GM21825 (cell line): ENCODE data around the gene JUNB.
"Not testable (repeated sequence)": the region's sequence is repeated elsewhere in the genome, so short reads cannot be mapped to it uniquely, and the experiment has no call there.

Experiments used
- ATAC-seq: cut with Tn5 transposase; IDR thresholded peaks from one replicate; pipeline ENCODE4 v1.9.1; 2021; ENCODE audit warnings: mild to moderate bottlenecking, moderate library complexity; ENCODE audit not compliant: unreplicated experiment

The JUNB gene

GRCh38 chr19:12802267-12803106, 11.2 kb downstream of the JUNB start:
- ATAC-seq: peak; percentile 13

DNA sequence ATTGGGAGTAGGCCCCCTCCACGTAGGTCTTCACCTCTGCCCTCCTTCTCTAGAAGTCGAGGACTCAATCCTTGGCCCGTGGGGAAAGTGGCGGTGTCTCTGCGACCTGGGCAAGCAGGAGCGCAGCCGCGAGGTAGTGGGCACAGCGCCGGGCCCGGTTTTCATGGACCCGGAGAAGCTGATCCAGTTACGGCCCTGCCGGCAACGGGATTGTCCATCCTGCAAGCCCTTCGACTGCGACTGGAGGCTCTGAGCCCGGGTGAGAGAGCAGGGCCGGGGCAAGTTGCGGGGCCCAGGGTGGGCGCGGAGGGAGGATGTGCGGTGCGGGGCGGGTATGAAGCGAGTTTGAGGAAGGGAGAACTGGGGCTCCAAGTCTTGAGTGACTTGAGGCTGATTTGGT, 12.8 kb downstream of the JUNB start:
- no peak for ATAC-seq

DNA sequence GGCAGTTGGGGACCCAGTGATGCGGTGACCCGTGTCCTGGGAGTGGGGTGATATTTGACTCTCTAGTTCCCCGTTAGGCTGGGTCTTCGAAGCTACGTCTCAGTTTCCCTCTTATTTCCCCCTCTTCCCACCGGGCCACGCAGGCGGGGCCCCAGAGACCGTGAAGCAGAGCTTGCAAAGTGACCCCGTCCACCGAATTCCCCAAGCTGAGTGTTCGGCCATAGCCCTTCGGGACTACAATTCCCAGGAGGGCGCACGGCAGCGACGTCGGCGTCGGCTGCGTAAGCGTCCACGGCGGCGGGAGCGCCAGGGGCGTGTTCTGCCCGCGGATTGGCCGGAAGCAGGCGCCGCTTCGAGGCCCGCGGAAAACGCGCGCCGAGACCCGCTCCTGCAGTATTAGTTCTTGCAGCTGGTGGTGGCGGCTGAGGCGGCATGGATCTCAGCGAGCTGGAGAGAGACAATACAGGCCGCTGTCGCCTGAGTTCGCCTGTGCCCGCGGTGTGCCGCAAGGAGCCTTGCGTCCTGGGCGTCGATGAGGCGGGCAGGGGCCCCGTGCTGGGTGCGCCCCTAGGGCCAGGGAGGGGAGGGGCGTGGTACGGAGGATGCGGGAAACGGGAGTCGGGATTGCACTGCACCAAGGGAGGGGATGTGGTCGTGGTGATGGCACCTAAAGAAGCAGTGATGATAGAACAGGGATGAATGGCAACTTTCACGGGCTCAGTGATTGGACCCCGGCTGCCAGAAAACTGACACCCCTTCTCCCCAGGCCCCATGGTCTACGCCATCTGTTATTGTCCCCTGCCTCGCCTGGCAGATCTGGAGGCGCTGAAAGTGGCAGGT, 15.2 kb downstream of the JUNB start, which contains the start of gene RNASEH2A:
TSS of gene RNASEH2A (plus strand) at position 343 of the 840 bp plus-strand sequence. CDS start at position 433, 90 bp downstream.
- ATAC-seq: peak; percentile 66

DNA sequence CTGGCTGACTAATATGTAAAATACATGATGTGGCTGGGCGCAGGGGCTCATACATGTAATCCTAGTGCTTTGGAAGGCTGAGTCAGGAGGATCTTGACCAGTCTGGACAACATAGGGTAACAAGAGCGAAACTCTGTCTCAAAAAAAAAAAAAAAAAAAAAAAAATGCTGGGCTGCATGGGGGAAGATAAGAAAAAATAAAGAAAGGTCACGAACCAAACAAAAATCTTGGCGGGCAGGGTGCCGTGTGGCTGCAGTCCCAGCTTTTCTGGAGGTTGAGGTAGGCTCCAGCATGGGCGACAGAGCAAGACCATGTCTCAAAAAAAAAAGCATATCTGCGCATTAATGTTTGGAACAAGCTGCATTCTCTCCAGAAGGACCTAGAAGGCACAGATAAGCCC, 23.8 kb downstream of the JUNB start:
- ATAC-seq: no peak

- ATAC-seq: not testable (repeated sequence)
These were observed 25.9 kb downstream of the JUNB start for GRCh38 chr19:12817188-12817587.

DNA sequence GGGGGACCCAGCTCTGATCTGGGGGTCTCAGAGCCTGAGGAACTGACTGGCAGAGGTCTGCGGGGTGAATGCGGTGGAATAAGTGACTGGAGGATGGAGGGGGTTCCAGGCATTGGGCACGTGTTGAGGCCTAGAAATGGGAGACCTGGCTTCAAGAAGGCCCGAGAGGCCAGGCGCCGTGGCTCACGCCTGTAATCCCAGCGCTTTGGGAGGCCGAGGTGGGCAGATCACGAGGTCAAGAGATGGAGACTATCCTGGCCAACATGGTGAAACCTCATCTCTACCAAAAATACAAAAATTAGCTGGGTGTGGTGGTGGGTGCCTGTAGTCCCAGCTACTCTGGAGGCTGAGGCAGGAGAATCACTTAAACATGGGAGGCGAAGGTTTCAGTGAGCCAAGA, 26.5 kb downstream of the JUNB start:
- not testable (repeated sequence) for ATAC-seq

GRCh38 chr19:12821761-12822160, 30.5 kb downstream of the JUNB start:
- ATAC-seq: no peak

GRCh38 chr19:12825254-12826131, 34.2 kb downstream of the JUNB start:
- no peak for ATAC-seq

DNA sequence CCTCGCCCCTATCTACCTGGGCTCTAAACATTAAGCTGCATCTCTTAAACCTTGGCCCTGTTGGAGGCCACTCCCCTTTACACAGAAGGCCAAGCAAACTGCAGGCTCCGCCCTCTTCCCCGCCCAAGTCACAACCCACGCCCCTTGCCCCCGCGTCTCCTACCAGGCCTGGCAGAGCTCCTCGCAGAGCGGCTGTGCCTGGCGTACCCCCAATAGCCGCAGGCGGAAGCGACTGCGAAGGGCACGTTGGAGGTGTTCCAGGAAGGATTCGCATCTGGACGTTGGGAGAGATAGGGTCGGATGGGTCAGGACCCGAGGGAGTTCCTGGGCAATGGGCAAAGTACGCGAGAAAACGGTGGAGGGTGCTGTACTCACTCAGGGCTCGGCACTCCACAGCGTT, 37.2 kb downstream of the JUNB start:
- no peak for ATAC-seq

- no peak for ATAC-seq
These were observed 42.1 kb downstream of the JUNB start for GRCh38 chr19:12833418-12833737.

DNA sequence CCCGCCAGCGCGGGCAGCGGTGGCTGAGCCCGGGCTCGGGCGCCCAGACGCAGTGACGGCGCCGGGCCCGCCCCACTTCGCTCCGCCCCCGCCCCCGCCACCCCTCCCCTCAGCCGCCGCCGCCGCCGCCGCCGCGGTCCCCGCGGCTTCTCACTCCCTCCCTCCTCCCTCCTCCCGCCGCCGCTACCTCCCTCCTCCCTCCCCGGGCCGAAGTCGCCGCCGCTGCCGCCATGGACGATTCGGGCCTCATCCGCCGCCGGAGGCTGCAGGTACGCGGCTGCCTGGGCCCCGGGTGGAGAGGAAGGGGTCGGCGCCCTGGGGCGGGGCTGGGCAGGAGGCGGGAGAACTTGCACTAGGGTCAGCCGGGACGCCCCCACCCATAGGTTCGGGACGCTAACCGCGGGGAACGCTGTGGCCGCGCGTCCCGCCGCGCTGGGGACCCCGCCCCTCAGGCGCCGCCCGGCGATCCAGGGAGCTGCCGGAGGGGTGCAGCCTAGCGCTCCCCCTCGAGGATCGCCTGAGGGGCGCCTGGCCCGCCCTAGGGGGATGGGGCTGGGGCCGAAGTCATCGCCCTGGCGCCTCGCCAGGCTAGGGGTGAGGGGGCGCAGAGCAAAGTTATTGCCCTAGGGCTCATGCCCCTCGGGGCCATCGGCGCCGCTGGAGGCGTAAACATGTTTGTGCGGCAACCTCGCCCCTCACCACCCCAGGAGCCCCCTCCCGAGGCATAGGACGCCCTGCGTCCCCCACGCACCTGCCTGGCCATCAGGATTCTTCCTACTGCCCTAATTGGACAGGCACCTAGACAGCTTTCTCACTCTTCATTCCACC, 42.7 kb downstream of the JUNB start:
- ATAC-seq: no peak

DNA sequence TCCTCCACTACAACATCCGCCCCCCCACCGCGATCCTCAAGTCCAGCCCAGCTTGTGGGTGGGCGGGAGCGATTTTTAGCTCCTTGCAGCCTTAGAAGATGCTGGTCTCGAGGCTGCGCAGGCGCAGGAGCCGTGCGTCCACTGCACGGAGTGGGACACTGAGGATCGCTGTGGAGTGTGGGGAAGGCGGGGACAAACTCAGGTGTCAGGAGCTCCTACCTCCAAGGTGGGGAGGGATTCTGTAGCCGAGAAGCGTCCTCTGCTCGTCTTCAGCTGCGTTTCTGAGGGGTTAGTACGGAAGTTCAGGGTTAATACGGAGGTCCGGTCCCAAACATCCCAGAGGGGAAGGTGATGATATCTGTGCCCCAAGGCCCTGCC, 43.3 kb downstream of the JUNB start, which contains the start of gene RTBDN:
TSS of gene RTBDN (minus strand) at position 14 of the 378 bp plus-strand sequence. CDS start 4,600 bp downstream, outside the sequence.
- no peak for ATAC-seq

DNA sequence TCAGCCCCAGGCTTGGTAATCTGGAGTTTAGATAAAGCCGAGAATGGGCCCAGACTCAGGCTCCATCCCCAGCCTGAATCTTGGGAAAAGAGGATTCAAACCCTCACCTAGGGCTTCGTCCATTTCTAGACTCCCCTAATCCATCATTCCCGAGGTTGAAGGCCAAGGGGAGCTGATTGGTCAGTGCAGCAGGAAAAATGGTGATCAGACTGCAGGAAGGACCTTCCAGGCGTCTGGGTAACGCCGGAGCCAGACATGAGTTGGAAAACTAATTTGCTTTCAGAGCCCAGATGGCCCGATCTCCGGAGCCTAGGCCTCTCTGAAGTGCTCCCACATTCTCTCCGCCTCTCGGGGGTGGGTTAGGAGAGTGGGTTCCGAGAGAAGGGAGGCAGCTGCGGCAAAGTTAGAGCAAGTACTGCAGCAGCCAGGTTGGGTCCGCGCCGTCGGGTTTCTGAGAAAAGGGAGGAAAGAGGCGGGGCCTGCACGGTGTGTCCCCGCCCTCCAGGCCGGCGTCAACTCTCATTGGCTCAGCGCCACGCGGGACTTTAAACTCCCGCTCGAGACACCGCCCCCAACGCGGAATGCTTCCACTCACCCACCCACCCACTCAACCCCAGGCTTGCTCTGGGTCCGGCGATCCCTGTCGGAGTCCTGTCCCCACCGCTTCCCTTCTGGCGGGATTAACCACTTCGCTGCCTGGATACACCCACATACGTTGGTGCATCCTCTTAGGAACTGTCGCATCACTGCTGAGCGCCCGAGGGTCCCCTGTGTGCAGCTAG, 43.9 kb downstream of the JUNB start:
- ATAC-seq: no peak

DNA sequence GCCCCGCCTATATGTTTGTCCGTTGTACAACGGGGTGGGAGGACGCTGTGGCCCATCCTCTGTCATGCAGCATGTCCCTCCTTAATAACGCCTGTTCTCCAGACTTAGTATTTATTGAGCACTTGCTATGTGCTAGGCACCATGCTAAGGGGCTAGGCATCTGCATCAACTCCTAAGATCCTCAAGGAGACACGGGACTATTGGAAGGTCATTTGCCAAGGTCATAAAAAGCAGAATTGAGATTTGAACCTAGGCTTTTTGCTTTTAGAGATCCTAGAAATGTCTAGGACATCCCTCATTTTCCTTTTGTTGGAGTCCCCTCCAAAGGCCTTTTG, 45.2 kb downstream of the JUNB start:
- ATAC-seq: no peak

DNA sequence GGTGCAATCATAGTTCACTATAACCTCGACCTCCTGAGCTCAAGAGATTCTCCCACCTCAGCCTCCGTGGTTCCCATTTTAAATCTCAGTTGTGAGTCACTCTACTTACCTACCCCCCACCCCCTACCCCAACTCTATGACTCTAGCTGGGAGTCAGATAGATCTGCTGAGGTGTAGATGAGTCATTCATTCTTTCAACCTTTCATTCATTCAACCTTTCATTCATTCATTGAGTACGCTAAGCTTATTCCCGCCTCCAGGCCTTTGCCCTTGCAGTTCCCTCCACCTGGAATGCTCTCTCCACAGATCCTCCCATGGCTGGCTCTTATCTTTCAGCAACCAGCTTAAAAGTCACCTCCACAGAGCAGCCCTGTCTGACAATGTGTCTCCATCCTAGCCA, 45.9 kb downstream of the JUNB start:
- ATAC-seq: no peak

- ATAC-seq: no peak
These were observed 47.0 kb downstream of the JUNB start, which contains the start of gene MAST1 for GRCh38 chr19:12838182-12838885. MAST1 (plus strand) TSS chr19:12838515; CDS start chr19:12838573, 58 bp downstream.

DNA sequence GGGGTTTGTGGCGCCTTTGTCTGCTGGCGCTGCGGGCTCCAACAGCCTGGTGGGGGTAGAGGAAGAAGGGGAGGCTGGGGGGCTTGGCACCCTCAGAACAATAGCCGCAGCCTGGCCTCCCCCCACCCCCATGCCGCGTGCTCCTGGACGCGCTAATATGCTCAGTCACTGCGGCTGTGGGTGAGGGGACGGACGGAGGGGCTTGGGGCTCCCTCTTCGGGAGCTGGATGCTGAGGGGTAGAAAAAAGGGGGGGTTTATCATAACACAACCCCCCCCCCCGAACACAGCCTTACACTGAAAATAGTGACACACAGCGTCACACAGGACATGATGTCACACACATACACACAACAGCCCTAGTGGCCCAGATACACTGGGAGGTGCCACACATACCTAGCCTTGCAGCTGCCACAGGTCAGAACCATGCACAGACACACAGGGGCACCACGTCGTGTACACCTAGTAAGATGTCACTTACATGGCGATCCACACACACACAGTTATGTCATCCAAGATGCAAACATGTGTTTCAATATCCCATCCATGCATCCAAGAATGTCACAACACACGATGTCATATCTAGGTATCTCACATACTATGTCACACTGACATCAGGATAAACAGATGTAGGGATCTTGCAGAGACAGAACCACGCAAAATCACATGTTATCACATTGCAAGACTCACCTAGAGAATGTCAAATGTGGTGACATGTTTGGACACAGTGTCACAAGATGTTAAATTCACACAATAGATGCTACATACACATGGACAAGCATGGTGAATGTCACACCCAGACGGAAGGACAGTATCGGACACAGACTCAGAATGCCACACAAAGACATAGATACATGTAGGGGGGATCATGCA, 47.8 kb downstream of the JUNB start:
- ATAC-seq: no peak
